Nephron progenitor cell (in vitro differentiated cells): ENCODE data around the gene NEURL1.

Experiments used
- DNase-seq: peaks from one replicate; pipeline ENCODE4 v3.0.0; 2021
- H3K27ac Mint-ChIP-seq: 2 replicates; pipeline ENCODE4 v1.8.0; 2021; ENCODE audit warnings: mild to moderate bottlenecking, moderate library complexity, mixed read lengths
- H3K27me3 Mint-ChIP-seq: 2 replicates; pipeline ENCODE4 v1.8.0; 2021; ENCODE audit warnings: mild to moderate bottlenecking, low read depth, mixed read lengths; ENCODE audit not compliant: poor library complexity
- H3K36me3 Mint-ChIP-seq: 2 replicates; pipeline ENCODE4 v1.8.0; 2021; ENCODE audit warnings: low read depth, mixed read lengths
- H3K4me1 Mint-ChIP-seq: 2 replicates; pipeline ENCODE4 v1.8.0; 2021; ENCODE audit warnings: mixed read lengths
- H3K4me3 Mint-ChIP-seq: 2 replicates; pipeline ENCODE4 v1.8.0; 2021; ENCODE audit warnings: mild to moderate bottlenecking, moderate library complexity, mixed read lengths
- H3K9me3 Mint-ChIP-seq: 2 replicates; pipeline ENCODE4 v1.8.0; 2021; ENCODE audit warnings: mild to moderate bottlenecking, moderate library complexity, mixed read lengths
- CTCF ChIP-seq: fragments of 200-600 bp; sonication (generic); IDR thresholded peaks from 2 replicates; pipeline ENCODE4 v1.5.0; 2021; ENCODE audit warnings: antibody characterized with exemption

The NEURL1 gene

GRCh38 chr10:103535595-103535994 is 42.1 kb downstream of the NEURL1 start:
- Mint-ChIP-seq H3K27ac (no peak overlapping the region), H3K4me1 (peaks cover 4% of the 10 kb centered on the region), H3K36me3 (peaks cover 7% of the 10 kb centered on the region), H3K27me3 (peaks cover 25% of the 10 kb centered on the region), H3K9me3 (peaks cover 39% of the 10 kb centered on the region), H3K4me3 (no peak overlapping the region)
- TF ChIP-seq CTCF, result no peak
- no peak for DNase-seq

- no peak for DNase-seq
- Mint-ChIP-seq H3K9me3 (peaks cover 3% of the 10 kb centered on the region), H3K27me3 (peaks cover 23% of the 10 kb centered on the region), H3K36me3 (no peaks in the 10 kb centered on the region), H3K4me3 (no peak overlapping the region), H3K4me1 (peaks cover 30% of the 10 kb centered on the region), H3K27ac (no peak overlapping the region)
- no peak for TF ChIP-seq CTCF
These were observed 46.2 kb downstream of the NEURL1 start for GRCh38 chr10:103539751-103540150.

- no peaks in the 10 kb centered on the region for H3K9me3 Mint-ChIP-seq
- DNase-seq, result no peak
- H3K27me3 Mint-ChIP-seq, result peaks cover 18% of the 10 kb centered on the region
- no peak overlapping the region for H3K27ac Mint-ChIP-seq
- H3K4me3 Mint-ChIP-seq, result no peak overlapping the region
- peaks cover 32% of the 10 kb centered on the region for H3K4me1 Mint-ChIP-seq
- TF ChIP-seq CTCF, result no peak
- H3K36me3 Mint-ChIP-seq, result no peaks in the 10 kb centered on the region
These were observed 47.2 kb downstream of the NEURL1 start for GRCh38 chr10:103540722-103541121.

- H3K27me3 Mint-ChIP-seq, result peaks cover 18% of the 10 kb centered on the region
These were observed 48.1 kb downstream of the NEURL1 start for GRCh38 chr10:103541616-103542015.

GRCh38 chr10:103542764-103543616 is 49.5 kb downstream of the NEURL1 start:
- Mint-ChIP-seq H3K27me3 (peaks cover 15% of the 10 kb centered on the region), H3K4me1 (peaks cover 45% of the 10 kb centered on the region), H3K36me3 (no peaks in the 10 kb centered on the region), H3K9me3 (no peaks in the 10 kb centered on the region), H3K4me3 (peak overlapping the region; percentile 68), H3K27ac (no peak overlapping the region)
- DNase-seq, result peak; percentile 42
- peak; percentile 27 for TF ChIP-seq CTCF

More at GRCh38 chr10:103541616-103542015, 48.1 kb downstream of the NEURL1 start:
- Mint-ChIP-seq H3K36me3 (no peaks in the 10 kb centered on the region), H3K4me3 (no peak overlapping the region), H3K9me3 (no peaks in the 10 kb centered on the region), H3K27ac (no peak overlapping the region), H3K4me1 (peaks cover 32% of the 10 kb centered on the region)
- DNase-seq, result no peak
- no peak for TF ChIP-seq CTCF
